ENCODE data around the gene FAM24A.

FAM24A gene

GRCh38 chr10:122931088-122931906 lies 20.9 kb downstream of the FAM24A start:
- DNase-seq (ENCODE audit: low spot score): peak; percentile 49

- no peak for DNase-seq (ENCODE audit: low spot score)
These were observed 28.9 kb downstream of the FAM24A start for GRCh38 chr10:122939133-122939855.

GRCh38 chr10:122939856-122940543 lies 29.6 kb downstream of the FAM24A start:
- DNase-seq (ENCODE audit: low spot score): no peak

GRCh38 chr10:122949296-122949695 lies 38.9 kb downstream of the FAM24A start:
- DNase-seq (ENCODE audit: low spot score): no peak

- peak; percentile 99 for DNase-seq (ENCODE audit: low spot score)
These were observed 43.7 kb downstream of the FAM24A start, which contains the start of gene C10orf88 for GRCh38 chr10:122953902-122954730. C10orf88 (minus strand) TSS chr10:122954227; CDS start chr10:122954178, 49 bp downstream.

- DNase-seq (ENCODE audit: low spot score): no peak
These were observed 44.3 kb downstream of the FAM24A start for GRCh38 chr10:122954731-122955050.

GRCh38 chr10:122955892-122956291 lies 45.5 kb downstream of the FAM24A start:
- no peak for DNase-seq (ENCODE audit: low spot score)

GRCh38 chr10:122957474-122957873 lies 47.1 kb downstream of the FAM24A start:
- peak; percentile 1 for DNase-seq (ENCODE audit: low spot score)

- no peak for DNase-seq (ENCODE audit: low spot score)
These were observed 52.0 kb downstream of the FAM24A start for GRCh38 chr10:122962405-122962804.

Data from kidney tubule cell (primary cell).